ENCODE results near the gene RREB1. TPM values are rescaled to one million over a fixed set of nuclear protein-coding genes. Genes with fewer than 3 reads are reported as not detected.
A peak's percentile ranks its signal among the peaks of the same experiment; 100 is the strongest.

The RREB1 gene
- total RNA-seq, 2 donors from 2014 or later = 20.6 to 27.5 TPM

DNA sequence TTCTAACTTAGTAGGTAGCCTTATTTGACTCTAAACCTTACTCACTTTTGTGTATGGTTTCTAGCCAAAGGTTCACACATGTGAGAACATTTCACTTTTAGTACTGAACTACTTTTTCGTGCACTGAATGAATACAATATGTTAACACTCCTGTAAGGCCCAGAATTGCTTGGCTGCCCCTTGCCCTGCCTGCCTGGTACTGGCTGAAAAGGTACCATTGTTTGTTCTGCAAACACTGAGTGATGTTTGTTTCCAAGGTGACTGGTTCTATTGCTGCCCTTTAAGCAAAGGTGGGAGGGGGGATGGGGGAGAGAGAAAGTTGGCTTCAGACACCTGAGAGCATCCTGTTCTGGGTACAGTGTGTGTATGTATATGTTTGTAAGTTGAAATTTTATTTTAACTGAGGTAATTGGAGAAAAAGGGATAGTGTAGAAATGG is 31.2 kb downstream of the RREB1 start:
- H3K9me3 Mint-ChIP-seq = no peaks in the 10 kb centered on the region
- H3K27ac Mint-ChIP-seq = peak overlapping the region; percentile 92
- ATAC-seq (no peak), DNase-seq (ENCODE audit: low spot score) (no peak)
- peak overlapping the region; percentile 88 for H3K4me3 Mint-ChIP-seq
- H3K36me3 Mint-ChIP-seq = no peaks in the 10 kb centered on the region
- peaks cover 47 to 56% of the 10 kb centered on the region in 2 donors for H3K4me1 Mint-ChIP-seq (ENCODE audit: low read depth in 2 of 2)
- H3K27me3 Mint-ChIP-seq = no peaks in the 10 kb centered on the region

DNA sequence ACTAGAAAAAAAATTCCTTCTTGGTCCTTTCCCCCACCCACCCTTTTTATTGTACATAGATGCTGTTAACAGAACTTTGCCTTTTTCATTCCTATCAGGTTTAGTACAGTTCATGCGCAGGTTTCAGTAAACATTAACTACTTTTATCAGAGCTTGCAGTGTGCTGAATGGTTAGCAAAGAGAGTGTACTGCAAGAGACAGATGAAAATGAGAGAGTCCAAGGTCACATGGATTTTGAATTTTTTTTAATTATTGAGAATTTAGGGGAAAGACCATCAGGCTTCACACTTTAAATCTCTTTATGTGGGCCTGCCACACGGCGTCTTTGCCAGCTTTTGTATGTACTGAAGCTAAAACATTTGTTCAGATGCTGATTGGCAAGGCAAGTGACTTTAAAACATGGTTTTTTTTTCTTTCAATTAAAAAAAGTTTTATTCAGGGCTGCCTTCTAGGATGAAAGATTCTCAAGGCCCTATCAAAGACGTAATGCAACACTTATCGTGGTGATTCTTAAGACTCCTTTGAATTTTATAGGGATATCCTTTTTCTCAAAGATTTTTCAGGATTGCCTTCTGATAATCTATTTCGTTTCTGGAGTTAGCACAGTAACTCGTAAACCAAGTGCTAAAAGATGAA is 32.2 kb downstream of the RREB1 start:
- Mint-ChIP-seq H3K27me3 (no peaks in the 10 kb centered on the region), H3K27ac (peak overlapping the region; percentile 56 to 82), H3K4me1 (ENCODE audit: low read depth in 2 of 2) (peaks cover 51 to 58% of the 10 kb centered on the region in 2 donors), H3K9me3 (no peaks in the 10 kb centered on the region), H3K36me3 (no peaks in the 10 kb centered on the region), H3K4me3 (peak overlapping the region; percentile 81)
- no peak for DNase-seq (ENCODE audit: low spot score)
- ATAC-seq = no peak

DNA sequence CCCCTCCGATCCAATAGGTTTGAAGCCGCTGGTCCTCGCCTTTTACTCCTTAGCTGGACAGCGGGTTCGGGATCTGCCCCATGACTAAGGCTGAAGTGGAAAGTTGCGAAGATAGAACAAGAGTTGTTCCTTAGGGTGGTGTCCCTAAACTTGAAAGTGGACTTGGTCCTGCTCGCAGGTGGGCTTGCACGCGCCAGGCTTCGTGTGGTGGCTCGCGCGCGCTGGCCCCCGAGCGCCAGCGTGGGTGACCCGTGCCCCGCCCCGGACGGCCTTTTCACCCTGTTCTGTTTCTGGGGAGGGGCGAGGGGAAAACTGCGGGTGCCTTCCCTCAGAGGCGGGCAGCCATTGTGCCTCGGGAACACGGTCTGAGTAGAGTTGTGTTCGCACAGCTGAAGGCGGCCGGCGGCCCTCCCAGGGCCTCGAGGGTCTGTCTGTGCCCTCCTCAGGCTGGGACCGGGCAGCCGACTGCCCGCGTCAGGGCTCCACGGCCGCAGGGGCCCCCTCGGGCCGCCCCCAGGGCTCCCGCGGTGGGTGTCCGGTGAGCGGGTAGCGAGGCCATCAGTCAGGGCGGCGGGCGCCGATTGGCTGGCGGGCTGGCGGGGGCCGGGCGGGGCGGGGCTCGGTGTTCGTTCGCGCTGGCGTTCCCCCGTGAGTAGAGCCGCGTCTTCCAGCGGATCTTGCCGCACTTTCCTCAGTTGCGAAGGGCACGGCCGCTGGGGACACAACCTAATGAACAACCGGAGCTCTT is 33.0 kb downstream of the RREB1 start:
- Mint-ChIP-seq H3K36me3 (no peaks in the 10 kb centered on the region), H3K9me3 (no peaks in the 10 kb centered on the region), H3K4me1 (ENCODE audit: low read depth in 2 of 2) (peaks cover 53 to 58% of the 10 kb centered on the region in 2 donors), H3K27ac (peak overlapping the region; percentile 56 to 91), H3K27me3 (no peaks in the 10 kb centered on the region), H3K4me3 (peak overlapping the region; percentile 81)
- ATAC-seq = peak; percentile 98 to 99
- DNase-seq (ENCODE audit: low spot score) = peak; percentile 92

DNA sequence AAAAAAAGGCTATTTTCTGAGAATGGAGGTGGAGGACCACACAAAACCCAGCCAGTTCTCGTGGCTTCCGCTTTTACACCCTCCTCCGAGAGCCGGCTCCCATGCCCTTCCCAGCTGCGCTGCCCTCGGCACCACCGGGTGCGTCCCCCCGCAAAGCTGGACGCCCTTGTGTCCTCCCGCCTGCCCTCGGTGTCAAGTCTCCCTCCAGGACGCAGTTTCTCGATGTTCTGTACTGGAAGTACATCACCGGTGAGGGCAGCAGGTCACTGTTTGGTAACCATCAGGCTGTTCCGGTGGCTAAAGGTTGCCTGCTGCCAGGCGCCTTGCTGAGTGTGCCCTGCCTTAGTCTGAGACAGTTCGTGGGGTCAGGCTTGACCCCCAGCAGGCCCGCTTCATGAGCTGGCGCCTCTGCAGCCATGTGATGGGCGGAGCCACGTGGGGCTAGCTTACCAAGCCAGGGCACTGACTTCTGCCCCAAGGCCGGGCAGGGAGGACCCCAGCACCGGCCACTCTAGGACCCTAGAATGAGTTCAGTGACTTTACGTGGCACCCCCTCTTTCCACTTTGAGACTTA is 34.6 kb downstream of the RREB1 start:
- H3K9me3 Mint-ChIP-seq = no peaks in the 10 kb centered on the region
- H3K36me3 Mint-ChIP-seq = no peaks in the 10 kb centered on the region
- no peaks in the 10 kb centered on the region for H3K27me3 Mint-ChIP-seq
- no peak overlapping the region for H3K27ac Mint-ChIP-seq
- DNase-seq (ENCODE audit: low spot score) = no peak
- peak overlapping the region; percentile 25 for H3K4me3 Mint-ChIP-seq
- ATAC-seq = no peak
- peaks cover 61 to 65% of the 10 kb centered on the region in 2 donors for H3K4me1 Mint-ChIP-seq (ENCODE audit: low read depth in 2 of 2)

DNA sequence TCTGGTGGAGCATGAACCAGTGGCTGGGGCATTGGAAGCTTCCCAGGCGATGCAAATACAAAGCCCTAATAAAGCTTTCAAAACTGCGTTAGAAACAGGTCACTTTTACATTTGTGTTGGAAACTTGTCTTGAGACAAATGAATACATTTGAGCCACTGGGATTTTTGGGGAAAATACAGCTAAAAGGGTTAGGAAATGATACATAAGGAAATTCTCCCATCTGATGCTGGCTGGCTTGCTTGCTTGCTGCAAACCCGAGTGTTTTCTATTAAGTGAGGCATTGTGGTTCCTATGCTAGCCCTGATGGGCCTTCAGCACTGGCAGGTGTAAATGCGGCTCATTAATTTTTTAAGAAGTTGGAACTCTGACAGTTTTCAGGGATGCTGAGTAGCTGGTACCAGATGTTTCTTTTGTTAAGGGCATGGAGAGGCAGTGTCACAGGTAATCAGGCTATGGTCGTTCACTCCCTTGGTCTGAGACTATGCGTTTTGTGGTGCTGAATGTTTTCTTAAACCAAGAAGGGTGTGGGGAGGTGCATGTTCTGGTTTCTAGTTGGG is 35.2 kb downstream of the RREB1 start:
- Mint-ChIP-seq H3K4me3 (no peak overlapping the region), H3K4me1 (ENCODE audit: low read depth in 2 of 2) (peaks cover 63 to 64% of the 10 kb centered on the region in 2 donors), H3K27me3 (no peaks in the 10 kb centered on the region), H3K27ac (peak overlapping the region in 1 of 2 donors; percentile 74), H3K36me3 (no peaks in the 10 kb centered on the region), H3K9me3 (no peaks in the 10 kb centered on the region)
- ATAC-seq = no peak
- DNase-seq (ENCODE audit: low spot score) = no peak

DNA sequence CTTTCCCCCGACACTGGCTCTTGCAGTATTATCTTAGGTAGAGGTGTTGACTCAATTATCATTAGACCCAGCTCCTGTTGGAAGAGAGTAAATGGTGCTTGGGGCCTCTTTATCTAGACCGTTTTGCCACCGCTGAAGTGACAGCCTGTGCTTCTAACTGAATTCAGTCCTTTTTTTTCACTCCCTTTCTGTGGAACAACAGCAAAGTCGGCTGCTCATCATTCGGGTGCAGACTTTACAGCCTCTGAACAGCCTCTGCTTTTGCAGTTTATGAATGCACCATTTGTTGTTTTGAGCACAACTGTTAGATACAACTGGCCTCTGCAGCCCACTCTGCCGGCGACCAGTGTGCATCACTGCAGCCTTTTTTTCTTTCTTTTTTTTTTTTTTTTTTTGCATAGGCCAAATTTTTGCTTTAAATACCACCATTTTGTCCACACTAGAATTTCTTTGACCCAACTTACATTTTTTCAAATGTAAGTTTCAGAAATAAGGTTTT is 35.8 kb downstream of the RREB1 start:
- Mint-ChIP-seq H3K27me3 (no peaks in the 10 kb centered on the region), H3K36me3 (no peaks in the 10 kb centered on the region), H3K9me3 (no peaks in the 10 kb centered on the region), H3K4me1 (ENCODE audit: low read depth in 2 of 2) (peaks cover 59 to 62% of the 10 kb centered on the region in 2 donors), H3K27ac (peak overlapping the region in 1 of 2 donors; percentile 74), H3K4me3 (no peak overlapping the region)
- DNase-seq (ENCODE audit: low spot score) (no peak), ATAC-seq (no peak)

DNA sequence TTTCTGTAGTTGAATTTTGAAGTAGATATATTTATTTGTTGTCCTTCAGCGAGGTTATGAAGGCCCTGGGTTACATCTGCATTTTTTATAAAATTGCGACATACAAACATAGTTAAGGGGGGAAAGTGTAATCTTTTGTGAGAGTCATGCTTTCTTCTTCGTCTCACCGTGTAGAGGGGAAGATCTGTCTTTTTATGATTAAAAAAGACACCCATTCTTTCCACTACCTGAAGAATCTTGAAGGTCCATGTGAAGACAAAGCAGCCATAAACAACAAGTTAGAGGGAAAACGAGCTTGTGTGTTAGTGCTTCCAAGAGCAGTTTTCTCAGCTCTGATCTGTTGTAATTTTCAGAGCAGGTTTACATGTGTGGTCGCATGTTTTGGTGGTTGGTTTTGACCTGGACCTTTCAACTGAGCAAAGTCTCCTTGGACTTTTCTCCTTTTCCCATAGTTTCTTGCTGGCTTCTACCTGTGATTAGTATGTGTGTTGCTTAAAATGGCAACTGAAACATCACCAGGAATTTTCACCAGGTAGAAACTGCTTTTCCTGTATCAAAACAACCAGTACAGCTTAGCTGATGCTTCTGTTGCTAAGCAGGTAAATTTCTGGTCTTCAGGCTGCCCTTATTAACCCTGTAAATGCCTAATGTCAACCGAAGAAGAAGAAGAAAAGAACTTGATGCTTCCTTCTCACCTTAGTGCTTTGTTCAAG is 37.3 kb downstream of the RREB1 start:
- ATAC-seq = no peak
- no peaks in the 10 kb centered on the region for H3K36me3 Mint-ChIP-seq
- H3K9me3 Mint-ChIP-seq = no peaks in the 10 kb centered on the region
- H3K27ac Mint-ChIP-seq = peak overlapping the region; percentile 86 to 96
- DNase-seq (ENCODE audit: low spot score) = no peak
- H3K4me3 Mint-ChIP-seq = peak overlapping the region; percentile 84
- H3K27me3 Mint-ChIP-seq = no peaks in the 10 kb centered on the region
- H3K4me1 Mint-ChIP-seq (ENCODE audit: low read depth in 2 of 2) = peaks cover 49 to 57% of the 10 kb centered on the region in 2 donors

DNA sequence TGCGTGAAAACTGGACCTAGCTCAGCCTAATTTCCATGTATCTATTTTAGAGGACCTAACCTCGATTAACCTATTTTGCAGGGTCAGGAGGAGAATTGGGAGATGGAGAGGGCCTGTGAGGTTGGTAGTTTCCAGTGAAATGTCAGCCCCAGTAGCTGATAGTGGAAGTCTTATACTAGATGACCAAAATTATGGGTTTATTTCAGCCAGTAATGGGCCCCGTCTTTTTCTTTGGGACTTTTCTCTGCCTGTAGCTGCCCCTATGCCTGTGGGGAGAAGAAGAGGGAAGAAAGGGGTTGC is 37.8 kb downstream of the RREB1 start:
- peak overlapping the region; percentile 84 for H3K4me3 Mint-ChIP-seq
- no peak for ATAC-seq
- no peaks in the 10 kb centered on the region for H3K36me3 Mint-ChIP-seq

DNA sequence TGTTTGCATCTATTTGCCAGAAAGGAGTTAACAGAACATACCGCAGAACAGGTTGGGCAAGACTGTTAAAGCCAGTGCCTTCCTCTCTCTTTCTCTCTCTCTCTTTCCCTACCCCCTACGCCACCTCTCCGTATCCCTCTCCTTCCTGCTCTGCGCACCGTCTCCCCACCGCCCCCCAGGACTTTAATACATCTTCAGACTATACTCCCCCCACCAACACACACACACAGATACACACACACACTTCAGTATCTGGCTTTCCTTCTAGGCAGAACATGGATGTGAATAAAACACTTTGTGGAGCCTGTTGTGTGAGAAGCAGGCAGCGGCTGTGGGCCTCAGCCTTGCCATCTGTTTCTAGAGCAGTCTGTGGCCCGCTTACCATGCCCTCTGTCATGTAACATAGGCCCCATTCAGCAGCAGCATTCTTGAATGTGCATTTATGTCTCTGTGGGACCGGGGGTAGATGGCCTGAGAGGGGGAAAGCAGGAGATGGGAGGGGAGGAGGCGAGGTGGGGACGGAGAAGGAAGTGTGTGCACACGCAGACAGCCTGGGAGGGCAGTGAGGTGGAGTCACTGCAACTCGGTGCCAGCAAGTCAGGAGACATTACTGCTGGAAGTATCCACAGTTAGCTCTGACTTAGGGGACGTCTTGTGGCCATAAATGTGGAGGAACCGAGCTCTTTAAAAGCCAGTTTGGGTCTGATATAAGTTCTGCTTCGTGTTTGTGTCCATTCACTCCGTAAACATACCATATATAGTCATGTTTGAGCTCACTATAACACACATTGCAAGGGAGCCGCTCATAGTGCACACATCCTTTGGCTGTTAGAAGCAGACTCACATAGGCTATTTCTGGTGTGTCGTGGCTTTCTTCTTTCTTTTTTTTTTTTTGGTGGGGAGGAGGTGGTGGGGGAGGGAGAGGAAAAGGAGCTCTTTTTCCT is 38.4 kb downstream of the RREB1 start:
- Mint-ChIP-seq H3K9me3 (no peaks in the 10 kb centered on the region), H3K27me3 (no peaks in the 10 kb centered on the region), H3K4me3 (peak overlapping the region; percentile 84), H3K27ac (peak overlapping the region; percentile 86 to 96), H3K36me3 (no peaks in the 10 kb centered on the region), H3K4me1 (ENCODE audit: low read depth in 2 of 2) (peaks cover 58 to 61% of the 10 kb centered on the region in 2 donors)
- peak; percentile 80 to 83 for ATAC-seq
- DNase-seq (ENCODE audit: low spot score) = no peak

More for the DNA sequence above, 37.8 kb downstream of the RREB1 start:
- no peaks in the 10 kb centered on the region for H3K9me3 Mint-ChIP-seq
- H3K4me1 Mint-ChIP-seq (ENCODE audit: low read depth in 2 of 2) = peaks cover 54 to 59% of the 10 kb centered on the region in 2 donors
- no peaks in the 10 kb centered on the region for H3K27me3 Mint-ChIP-seq
- peak overlapping the region; percentile 86 to 96 for H3K27ac Mint-ChIP-seq
- DNase-seq (ENCODE audit: low spot score) = no peak

DNA sequence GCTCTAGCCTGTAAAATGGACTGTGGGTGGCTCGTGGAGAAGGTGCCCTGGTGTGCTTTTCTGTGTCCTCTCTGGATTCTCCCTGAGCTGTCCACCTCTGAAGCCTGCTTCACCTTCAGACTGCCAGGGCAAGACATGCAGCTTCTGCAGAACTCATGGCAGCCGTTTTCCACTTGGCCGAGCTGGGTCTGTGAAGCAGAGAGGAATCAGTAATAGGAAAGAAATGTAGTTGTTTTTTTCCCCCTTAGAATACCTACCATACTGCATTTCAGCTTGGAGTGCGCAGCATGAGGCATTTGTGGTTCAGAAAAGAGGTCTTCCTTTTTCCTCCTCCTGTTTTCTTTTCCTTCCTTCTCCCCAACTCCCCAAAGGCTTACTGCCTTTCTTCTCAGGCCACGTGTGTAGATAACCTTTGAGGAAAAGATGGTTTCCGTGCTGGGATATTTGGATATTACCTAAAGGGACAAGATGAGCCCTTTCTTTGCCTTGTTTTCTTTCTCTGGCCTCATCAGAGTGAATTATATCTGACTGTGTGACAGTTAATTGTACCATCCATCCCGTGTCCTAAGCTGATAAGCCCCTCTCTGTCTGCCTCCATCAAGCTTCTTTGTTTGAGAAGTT is 39.4 kb downstream of the RREB1 start:
- ATAC-seq (no peak), DNase-seq (ENCODE audit: low spot score) (no peak)
- H3K9me3 Mint-ChIP-seq = no peaks in the 10 kb centered on the region
- H3K27me3 Mint-ChIP-seq = no peaks in the 10 kb centered on the region
- H3K4me3 Mint-ChIP-seq = peak overlapping the region; percentile 84
- H3K27ac Mint-ChIP-seq = peak overlapping the region; percentile 86 to 96
- H3K36me3 Mint-ChIP-seq = no peaks in the 10 kb centered on the region
- peaks cover 60 to 66% of the 10 kb centered on the region in 2 donors for H3K4me1 Mint-ChIP-seq (ENCODE audit: low read depth in 2 of 2)

DNA sequence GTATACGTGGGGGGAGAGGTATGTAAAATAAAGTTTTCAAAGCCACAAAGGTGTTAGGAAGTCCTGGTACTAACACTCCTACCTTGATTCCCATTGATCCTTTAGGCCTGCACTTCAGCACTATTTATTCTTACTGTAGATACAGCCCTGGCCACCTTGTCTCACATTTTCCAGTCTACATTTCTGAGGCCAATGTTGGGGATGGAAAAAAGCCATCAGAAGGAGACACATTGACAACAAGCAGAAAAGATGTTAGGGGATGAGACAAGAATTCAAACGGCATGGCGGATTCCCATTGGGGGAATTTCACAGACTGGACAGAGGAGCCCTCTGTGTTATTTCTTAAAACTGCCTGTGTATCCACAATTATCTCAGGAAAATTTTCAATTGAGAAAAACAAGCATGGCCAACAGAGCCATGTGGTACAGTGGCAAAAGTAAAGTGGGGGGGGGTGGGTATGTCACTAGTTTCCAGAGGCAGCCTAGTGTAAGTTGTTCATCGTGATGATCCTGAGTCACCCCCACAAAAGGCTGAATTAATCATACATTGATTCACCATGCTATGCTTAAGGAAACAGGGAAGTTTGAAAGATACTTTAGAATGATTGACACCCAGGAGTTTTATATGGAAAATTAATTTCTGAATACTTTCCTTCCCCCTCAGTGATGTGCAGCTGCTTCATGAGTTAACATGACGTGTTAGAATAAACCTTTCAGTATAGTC is 40.5 kb downstream of the RREB1 start:
- no peaks in the 10 kb centered on the region for H3K9me3 Mint-ChIP-seq
- peak overlapping the region; percentile 86 to 96 for H3K27ac Mint-ChIP-seq
- no peak overlapping the region for H3K4me3 Mint-ChIP-seq
- H3K4me1 Mint-ChIP-seq (ENCODE audit: low read depth in 2 of 2) = peaks cover 64 to 67% of the 10 kb centered on the region in 2 donors
- no peaks in the 10 kb centered on the region for H3K36me3 Mint-ChIP-seq
- ATAC-seq (no peak), DNase-seq (ENCODE audit: low spot score) (no peak)
- H3K27me3 Mint-ChIP-seq = no peaks in the 10 kb centered on the region

All from natural killer cell treated with Interleukin-12 subunit alpha and Interleukin-12 subunit beta and Interleukin-15 and Interleukin-18, amount 100 ng/mL, for 72 hours (primary cell).